MM.1S (cell line): ENCODE results near the gene CENPW.

ENCODE experiments used
- DNase-seq: peaks from one replicate; pipeline ENCODE4 v3.0.0-alpha.2; 2015
- H2AFZ ChIP-seq: fragments of 300-600 bp; sonication (generic); 2 replicates; pipeline ENCODE4 v1.6.0; 2016; ENCODE audit warnings: antibody characterized with exemption, low read length
- H3F3A ChIP-seq: fragments of 300-600 bp; sonication (generic); 2 replicates; pipeline ENCODE4 v1.6.1; 2016; ENCODE audit warnings: mild to moderate bottlenecking, antibody characterized with exemption, low read length, moderate library complexity, mixed read lengths; ENCODE audit not compliant: insufficient read depth
- H3K27ac ChIP-seq: fragments of 300-600 bp; sonication (generic); 2 replicates; pipeline ENCODE4 v1.5.1; 2016; ENCODE audit warnings: mild to moderate bottlenecking, low read length
- H3K27me3 ChIP-seq: fragments of 300-600 bp; sonication (generic); replicated peaks from 2 replicates; pipeline ENCODE4 v1.6.0; 2016; ENCODE audit warnings: low read length; ENCODE audit not compliant: insufficient read depth
- H3K36me3 ChIP-seq: fragments of 300-600 bp; sonication (generic); replicated peaks from 2 replicates; pipeline ENCODE4 v1.6.1; 2016; ENCODE audit warnings: mild to moderate bottlenecking, low read length, mixed read lengths; ENCODE audit not compliant: insufficient read depth
- H3K4me1 ChIP-seq: fragments of 300-600 bp; sonication (generic); 2 replicates; pipeline ENCODE4 v1.6.1; 2016; ENCODE audit warnings: low read length, mixed read lengths
- H3K4me2 ChIP-seq: fragments of 300-600 bp; sonication (generic); 2 replicates; pipeline ENCODE4 v1.6.0; 2016; ENCODE audit warnings: low read depth, low read length
- H3K4me3 ChIP-seq: fragments of 300-600 bp; sonication (generic); 2 replicates; pipeline ENCODE4 v1.5.1; 2016; ENCODE audit warnings: low read length, mixed read lengths
- H3K79me2 ChIP-seq: fragments of 300-600 bp; sonication (generic); 2 replicates; pipeline ENCODE4 v1.6.1; 2016; ENCODE audit warnings: mixed run types, low read length, mixed read lengths
- H3K9ac ChIP-seq: fragments of 300-600 bp; sonication (generic); 2 replicates; pipeline ENCODE4 v1.6.1; 2016; ENCODE audit warnings: low read length, mixed read lengths
- H3K9me2 ChIP-seq: fragments of 300-600 bp; sonication (generic); replicated peaks from 2 replicates; pipeline ENCODE4 v1.6.1; 2016; ENCODE audit warnings: mild to moderate bottlenecking, low read length, mixed read lengths; ENCODE audit not compliant: insufficient read depth
- H3K9me3 ChIP-seq: fragments of 300-600 bp; sonication (generic); replicated peaks from 2 replicates; pipeline ENCODE4 v1.6.1; 2016; ENCODE audit warnings: mild to moderate bottlenecking, low read length, mixed read lengths; ENCODE audit not compliant: insufficient read depth
- H4K20me1 ChIP-seq: fragments of 300-600 bp; sonication (generic); 2 replicates; pipeline ENCODE4 v1.6.1; 2016; ENCODE audit warnings: mild to moderate bottlenecking, low read length, moderate library complexity, mixed read lengths; ENCODE audit not compliant: insufficient read depth
- EZH2 ChIP-seq: fragments of 300-600 bp; sonication (generic); optimal IDR thresholded peaks from 2 replicates; pipeline ENCODE3; 2017; ENCODE audit warnings: low read depth, mild to moderate bottlenecking, antibody characterized with exemption, low read length, mixed read lengths
- EZH2phosphoT487 ChIP-seq: fragments of 300-600 bp; sonication (generic); IDR thresholded peaks from 2 replicates; pipeline ENCODE4 v1.6.1; 2018; ENCODE audit warnings: antibody characterized with exemption, low read length
- TF ChIP-seq, protein P1 (sequence below): fragments of 300-600 bp; sonication (generic); IDR thresholded peaks from 2 replicates; pipeline ENCODE4 v1.5.1; 2016; ENCODE audit warnings: antibody characterized with exemption, low read length, mixed read lengths

Gene CENPW

DNA sequence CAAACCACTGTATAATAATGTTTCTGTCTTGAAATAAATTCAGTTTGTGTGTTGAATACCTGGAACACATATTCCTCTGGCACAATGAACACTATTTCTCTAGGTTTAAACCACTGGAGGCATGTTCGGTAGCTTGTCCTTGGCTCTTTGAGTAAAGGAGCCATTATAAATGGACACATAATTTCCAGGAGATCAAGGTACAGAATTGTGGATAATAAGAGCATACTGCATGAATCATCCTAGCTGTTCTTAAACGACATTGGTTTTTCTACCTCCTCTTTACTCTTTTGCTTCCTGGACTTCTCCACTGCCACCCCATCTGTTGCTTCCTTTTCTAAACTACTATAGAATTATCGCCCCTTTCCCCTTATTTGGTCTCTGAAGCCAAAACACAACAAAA lies 1.2 kb downstream of the CENPW start:
- Histone ChIP-seq H3K36me3 (no peaks in the 10 kb centered on the region), H3K4me3 (peak overlapping the region; percentile 81), H3K27me3 (no peaks in the 10 kb centered on the region), H3K4me1 (peaks cover 9% of the 10 kb centered on the region), H2AFZ (no peak overlapping the region), H3K27ac (no peak overlapping the region), H3K9me2 (no peaks in the 10 kb centered on the region), H3K9me3 (no peaks in the 10 kb centered on the region), H4K20me1 (no peaks in the 10 kb centered on the region), H3F3A (peaks cover 5% of the 10 kb centered on the region; the same call in 1 of the 2 replicates), H3K9ac (peak overlapping the region; percentile 63; the same call in 1 of the 2 replicates), H3K4me2 (peak overlapping the region; percentile 78), H3K79me2 (peaks cover 54% of the 10 kb centered on the region)
- TF ChIP-seq EZH2, result no peak
- TF ChIP-seq, protein P1, sequence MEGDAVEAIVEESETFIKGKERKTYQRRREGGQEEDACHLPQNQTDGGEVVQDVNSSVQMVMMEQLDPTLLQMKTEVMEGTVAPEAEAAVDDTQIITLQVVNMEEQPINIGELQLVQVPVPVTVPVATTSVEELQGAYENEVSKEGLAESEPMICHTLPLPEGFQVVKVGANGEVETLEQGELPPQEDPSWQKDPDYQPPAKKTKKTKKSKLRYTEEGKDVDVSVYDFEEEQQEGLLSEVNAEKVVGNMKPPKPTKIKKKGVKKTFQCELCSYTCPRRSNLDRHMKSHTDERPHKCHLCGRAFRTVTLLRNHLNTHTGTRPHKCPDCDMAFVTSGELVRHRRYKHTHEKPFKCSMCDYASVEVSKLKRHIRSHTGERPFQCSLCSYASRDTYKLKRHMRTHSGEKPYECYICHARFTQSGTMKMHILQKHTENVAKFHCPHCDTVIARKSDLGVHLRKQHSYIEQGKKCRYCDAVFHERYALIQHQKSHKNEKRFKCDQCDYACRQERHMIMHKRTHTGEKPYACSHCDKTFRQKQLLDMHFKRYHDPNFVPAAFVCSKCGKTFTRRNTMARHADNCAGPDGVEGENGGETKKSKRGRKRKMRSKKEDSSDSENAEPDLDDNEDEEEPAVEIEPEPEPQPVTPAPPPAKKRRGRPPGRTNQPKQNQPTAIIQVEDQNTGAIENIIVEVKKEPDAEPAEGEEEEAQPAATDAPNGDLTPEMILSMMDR, result no peak
- no peak for TF ChIP-seq EZH2phosphoT487
- no peak for DNase-seq

DNA sequence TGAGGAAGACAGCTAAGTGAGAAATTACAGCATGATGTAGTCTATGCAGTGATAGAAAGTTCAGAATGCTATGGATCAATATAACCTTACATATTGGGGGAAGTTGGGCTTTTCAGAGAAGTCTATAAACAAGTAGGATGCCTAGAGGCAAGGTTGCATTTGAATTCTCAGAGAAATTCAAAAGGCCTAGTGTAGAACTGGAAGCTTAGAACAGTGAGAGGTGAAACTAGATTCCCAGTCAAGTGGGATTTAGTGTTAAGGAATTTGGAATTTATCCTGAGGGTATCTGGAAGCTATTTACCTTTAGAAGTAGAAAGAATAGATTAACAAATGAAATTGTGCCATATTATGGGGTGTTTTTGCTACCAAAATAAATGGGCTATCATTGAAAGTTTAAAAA lies 4.3 kb downstream of the CENPW start:
- Histone ChIP-seq H3K27me3 (no peaks in the 10 kb centered on the region), H3F3A (peaks cover 5% of the 10 kb centered on the region; the same call in 1 of the 2 replicates), H3K4me1 (peaks cover 9% of the 10 kb centered on the region), H3K27ac (no peak overlapping the region), H3K36me3 (no peaks in the 10 kb centered on the region), H2AFZ (no peak overlapping the region), H3K9me2 (no peaks in the 10 kb centered on the region), H3K79me2 (peaks cover 60% of the 10 kb centered on the region), H3K4me2 (no peak overlapping the region), H3K4me3 (no peak overlapping the region), H4K20me1 (no peaks in the 10 kb centered on the region), H3K9ac (no peak overlapping the region), H3K9me3 (no peaks in the 10 kb centered on the region)
- no peak for DNase-seq
- no peak for TF ChIP-seq EZH2
- TF ChIP-seq, protein P1, result no peak
- TF ChIP-seq EZH2phosphoT487, result no peak

DNA sequence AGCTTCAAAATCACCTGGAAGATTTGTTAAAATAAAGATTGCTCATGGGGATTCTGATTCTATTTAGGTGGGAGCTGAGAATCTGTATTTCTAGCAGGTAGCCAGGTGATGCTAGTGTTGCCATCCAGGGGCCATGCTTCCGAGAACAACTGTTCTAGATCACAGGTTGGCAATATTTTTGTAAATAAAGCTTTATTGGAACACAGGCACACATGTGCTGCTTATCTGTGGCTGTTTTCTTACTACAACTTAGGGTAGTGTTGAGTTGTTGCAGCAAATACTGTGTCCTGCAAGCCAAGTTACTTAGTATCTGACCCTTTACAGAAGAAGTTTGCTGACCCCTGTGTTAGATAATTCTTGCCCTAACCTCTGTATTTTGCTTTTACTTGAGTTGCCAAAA lies 12.0 kb downstream of the CENPW start:
- TF ChIP-seq EZH2, result no peak
- no peak for TF ChIP-seq EZH2phosphoT487
- TF ChIP-seq, protein P1, result no peak
- H3K4me3 ChIP-seq, result no peak overlapping the region
- no peaks in the 10 kb centered on the region for H3K79me2 ChIP-seq
- no peaks in the 10 kb centered on the region for H3K9me2 ChIP-seq
- no peak overlapping the region for H3K9ac ChIP-seq
- H4K20me1 ChIP-seq, result no peaks in the 10 kb centered on the region
- no peaks in the 10 kb centered on the region for H3K4me1 ChIP-seq
- no peak overlapping the region for H2AFZ ChIP-seq
- no peak overlapping the region for H3K4me2 ChIP-seq
- H3F3A ChIP-seq, result no peaks in the 10 kb centered on the region
- DNase-seq, result no peak
- H3K9me3 ChIP-seq, result no peaks in the 10 kb centered on the region
- no peak overlapping the region for H3K27ac ChIP-seq
- H3K27me3 ChIP-seq, result no peaks in the 10 kb centered on the region
- no peaks in the 10 kb centered on the region for H3K36me3 ChIP-seq
